Endodermal cell (in vitro differentiated cells): ENCODE measurements around the gene DCP2. TPM values are rescaled to one million over a fixed set of nuclear protein-coding genes. Genes with fewer than 3 reads are reported as not detected.

ENCODE experiments used
- DNase-seq: peaks from one replicate; pipeline ENCODE4 v3.0.0-alpha.2; 2017
- H3K27ac ChIP-seq: 2 replicates; pipeline ENCODE4 v1.5.1; 2013; ENCODE audit warnings: mild to moderate bottlenecking, low read depth, low read length, moderate library complexity
- H3K27me3 ChIP-seq: 2 replicates; pipeline ENCODE4 v1.6.1; 2013; ENCODE audit warnings: mild to moderate bottlenecking, low read length, moderate library complexity; ENCODE audit not compliant: insufficient read depth, control insufficient read depth, poor library complexity, severe bottlenecking
- H3K36me3 ChIP-seq: 2 replicates; pipeline ENCODE4 v1.7.0; 2013; ENCODE audit warnings: mild to moderate bottlenecking, low read length, moderate library complexity; ENCODE audit not compliant: control insufficient read depth, insufficient read depth
- H3K4me1 ChIP-seq: one replicate; pipeline ENCODE4 v1.7.0; 2013; ENCODE audit warnings: low read length; ENCODE audit not compliant: control insufficient read depth, insufficient read depth
- H3K4me3 ChIP-seq: 2 replicates; pipeline ENCODE4 v1.5.1; 2013; ENCODE audit warnings: mild to moderate bottlenecking, low read length, moderate library complexity
- H3K9ac ChIP-seq: 2 replicates; pipeline ENCODE4 v1.6.1; 2013; ENCODE audit warnings: mild to moderate bottlenecking, low read length, moderate library complexity; ENCODE audit not compliant: poor library complexity, severe bottlenecking; ENCODE audit errors: extremely low read depth
- H3K9me3 ChIP-seq: 2 replicates; pipeline ENCODE4 v1.6.1; 2013; ENCODE audit warnings: mild to moderate bottlenecking, low read length, moderate library complexity; ENCODE audit not compliant: control insufficient read depth
- H3K27ac Mint-ChIP-seq: 2 replicates; pipeline ENCODE4 v1.8.0; 2020; ENCODE audit warnings: mixed read lengths
- H3K27me3 Mint-ChIP-seq: 2 replicates; pipeline ENCODE4 v1.8.0; 2021; ENCODE audit warnings: mild to moderate bottlenecking, mixed read lengths; ENCODE audit not compliant: insufficient read depth
- H3K36me3 Mint-ChIP-seq: 2 replicates; pipeline ENCODE4 v1.8.0; 2020; ENCODE audit warnings: low read depth, mixed read lengths
- H3K4me1 Mint-ChIP-seq: 2 replicates; pipeline ENCODE4 v1.8.0; 2020; ENCODE audit warnings: mixed read lengths
- H3K4me3 Mint-ChIP-seq: 2 replicates; pipeline ENCODE4 v1.8.0; 2020; ENCODE audit warnings: mild to moderate bottlenecking, moderate library complexity, mixed read lengths
- H3K9me3 Mint-ChIP-seq: 2 replicates; pipeline ENCODE4 v1.8.0; 2020; ENCODE audit warnings: mild to moderate bottlenecking, mixed read lengths
- CTCF ChIP-seq: fragments of 200-600 bp; sonication (generic); conservative IDR thresholded peaks from 2 replicates; pipeline ENCODE4 v1.5.0; 2021; ENCODE audit warnings: antibody characterized with exemption, mild to moderate bottlenecking
- WGBS, 2 experiments: methylation state at CpG; one replicate each; pipeline versions ENCODE4 v1.1.5 to v1.1.7; 2013; ENCODE audit warnings: missing lambda C conversion rate in 2 of 2, mixed read lengths in 1 of 2; ENCODE audit not compliant: insufficient coverage in 1 of 2, insufficient read length in 1 of 2; 5-methylcytosine and 5-hydroxymethylcytosine counted together
- total RNA-seq, 2 donors: library from RNA; stranded (reverse); fragmentation: NEBNext Ultra II Directional in 1 of 2; extraction: Animal tissue kit (Norgen Biotek cat#: 25700) in 1 of 2; gene quantifications; 2 replicates in 1 of 2; 3 replicates in 1 of 2; pipeline ENCODE4 v1.2.1, GENCODE V29; 2021

Gene DCP2
- total RNA-seq, 2 donors from 2014 or later, result 152 to 154 TPM

GRCh38 chr5:113059232-113060040 lies 82.8 kb downstream of the DCP2 start:
- TF ChIP-seq CTCF, result no peak
- H3K4me1 ChIP-seq, result no peaks in the 10 kb centered on the region
- Mint-ChIP-seq H3K4me3 (no peak overlapping the region), H3K27me3 (no peaks in the 10 kb centered on the region), H3K27ac (peak overlapping the region; percentile 69), H3K36me3 (peaks cover 89% of the 10 kb centered on the region), H3K9me3 (no peaks in the 10 kb centered on the region), H3K4me1 (no peaks in the 10 kb centered on the region)
- no peak overlapping the region for H3K9ac ChIP-seq
- DNase-seq, result no peak
- H3K27ac ChIP-seq, result peak overlapping the region; percentile 98
- no peaks in the 10 kb centered on the region for H3K27me3 ChIP-seq
- H3K9me3 ChIP-seq, result no peaks in the 10 kb centered on the region
- 62 to 92% methylated on average over 8 to 19 of the region's 19 CpGs for WGBS, 2 experiments
- H3K36me3 ChIP-seq, result peaks cover 98% of the 10 kb centered on the region
- no peak overlapping the region for H3K4me3 ChIP-seq

- Mint-ChIP-seq H3K9me3 (no peaks in the 10 kb centered on the region), H3K36me3 (peaks cover 91% of the 10 kb centered on the region), H3K4me3 (no peak overlapping the region), H3K27ac (peak overlapping the region; percentile 66), H3K4me1 (no peaks in the 10 kb centered on the region), H3K27me3 (no peaks in the 10 kb centered on the region)
- H3K9me3 ChIP-seq, result no peaks in the 10 kb centered on the region
- no peak overlapping the region for H3K4me3 ChIP-seq
- no peaks in the 10 kb centered on the region for H3K4me1 ChIP-seq
- H3K27me3 ChIP-seq, result no peaks in the 10 kb centered on the region
- 95 to 97% methylated on average over 4 of the region's 4 CpGs for WGBS, 2 experiments
- H3K9ac ChIP-seq, result no peak overlapping the region
- H3K36me3 ChIP-seq, result peaks cover 98% of the 10 kb centered on the region
- DNase-seq, result no peak
- peak overlapping the region; percentile 98 for H3K27ac ChIP-seq
- no peak for TF ChIP-seq CTCF
These were observed 83.9 kb downstream of the DCP2 start for GRCh38 chr5:113060408-113061025.

GRCh38 chr5:113061846-113062780 lies 85.5 kb downstream of the DCP2 start:
- no peak for TF ChIP-seq CTCF
- Histone ChIP-seq H3K27ac (no peak overlapping the region), H3K9me3 (no peaks in the 10 kb centered on the region), H3K4me3 (no peak overlapping the region), H3K4me1 (no peaks in the 10 kb centered on the region), H3K36me3 (peaks cover 98% of the 10 kb centered on the region), H3K27me3 (no peaks in the 10 kb centered on the region), H3K9ac (no peak overlapping the region)
- Mint-ChIP-seq H3K27ac (peak overlapping the region; percentile 66), H3K9me3 (no peaks in the 10 kb centered on the region), H3K36me3 (peaks cover 88% of the 10 kb centered on the region), H3K4me1 (no peaks in the 10 kb centered on the region), H3K4me3 (no peak overlapping the region), H3K27me3 (no peaks in the 10 kb centered on the region)
- WGBS, 2 experiments, result 64 to 77% methylated on average over 5 of the region's 5 CpGs
- DNase-seq, result no peak
